KMS-11 (cell line): ENCODE results near the gene OCSTAMP.

Experiments used
- H2AFZ ChIP-seq: fragments of 200-600 bp; sonication (generic); 2 replicates; pipeline ENCODE4 v1.6.1; 2016; ENCODE audit warnings: antibody characterized with exemption, mixed run types, low read depth
- H3K27ac ChIP-seq: fragments of 200-600 bp; sonication (generic); 2 replicates; pipeline ENCODE4 v1.6.1; 2016; ENCODE audit warnings: mild to moderate bottlenecking, mixed run types
- H3K27me3 ChIP-seq: fragments of 200-600 bp; sonication (generic); 2 replicates; pipeline ENCODE4 v1.6.1; 2017; ENCODE audit warnings: mild to moderate bottlenecking, low read depth, mixed run types, moderate library complexity; ENCODE audit not compliant: insufficient read depth
- H3K36me3 ChIP-seq: fragments of 200-600 bp; sonication (generic); 2 replicates; pipeline ENCODE4 v1.6.1; 2017; ENCODE audit warnings: mild to moderate bottlenecking, mixed run types; ENCODE audit not compliant: insufficient read depth
- H3K4me1 ChIP-seq: fragments of 200-600 bp; sonication (generic); 2 replicates; pipeline ENCODE4 v1.6.1; 2016; ENCODE audit warnings: mild to moderate bottlenecking, low read depth, mixed run types; ENCODE audit not compliant: poor library complexity, severe bottlenecking
- H3K4me2 ChIP-seq: fragments of 200-600 bp; sonication (generic); 2 replicates; pipeline ENCODE4 v1.7.0; 2016; ENCODE audit warnings: mild to moderate bottlenecking, mixed run types
- H3K4me3 ChIP-seq: fragments of 200-600 bp; sonication (generic); IDR thresholded peaks from 2 replicates; pipeline ENCODE4 v1.6.1; 2017; ENCODE audit warnings: low read depth, low read length, mixed read lengths; ENCODE audit not compliant: insufficient read depth
- H3K79me2 ChIP-seq: fragments of 200-600 bp; sonication (generic); 2 replicates; pipeline ENCODE4 v1.6.1; 2016; ENCODE audit warnings: low read depth, mixed run types; ENCODE audit not compliant: insufficient read depth
- H3K9ac ChIP-seq: fragments of 200-600 bp; sonication (generic); 2 replicates; pipeline ENCODE4 v1.6.1; 2016; ENCODE audit warnings: mild to moderate bottlenecking, mixed run types
- H4K20me1 ChIP-seq: fragments of 200-600 bp; sonication (generic); 2 replicates; pipeline ENCODE4 v1.6.1; 2016; ENCODE audit warnings: mild to moderate bottlenecking, mixed run types; ENCODE audit not compliant: insufficient read depth
- CTCF ChIP-seq: fragments of 200-600 bp; sonication (generic); conservative IDR thresholded peaks from 2 replicates; pipeline ENCODE4 v1.6.1; 2017; ENCODE audit warnings: low read depth, mild to moderate bottlenecking, antibody characterized with exemption, low read length, moderate library complexity, mixed read lengths

Gene OCSTAMP

GRCh38 chr20:46575937-46576461 is 25.5 kb upstream of the OCSTAMP start:
- Histone ChIP-seq H2AFZ (no peak overlapping the region), H3K4me3 (no peak overlapping the region), H4K20me1 (no peaks in the 10 kb centered on the region), H3K9ac (no peak overlapping the region), H3K79me2 (no peaks in the 10 kb centered on the region), H3K4me1 (no peaks in the 10 kb centered on the region), H3K27me3 (no peaks in the 10 kb centered on the region), H3K4me2 (no peak overlapping the region), H3K36me3 (no peaks in the 10 kb centered on the region), H3K27ac (no peak overlapping the region)
- no peak for TF ChIP-seq CTCF

DNA sequence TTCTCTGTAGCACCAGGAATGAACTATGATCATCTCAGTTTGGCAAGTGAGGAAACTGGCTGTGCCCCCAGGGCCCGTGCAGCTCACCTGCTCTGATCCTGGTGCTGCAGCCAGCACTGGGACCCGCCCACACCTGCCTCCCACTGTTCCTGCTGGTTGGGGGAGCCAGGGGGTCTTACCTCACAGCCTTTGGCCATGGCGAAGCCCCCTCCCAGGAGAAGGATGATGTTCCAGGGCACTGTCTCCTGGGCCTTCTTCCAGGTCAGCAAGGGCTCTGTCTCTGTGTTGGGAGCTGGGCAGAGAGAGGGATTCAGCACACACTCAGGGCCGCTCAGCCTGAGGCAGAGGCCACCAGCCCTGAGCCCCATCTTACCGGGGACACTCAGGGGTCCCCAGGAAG is 24.9 kb upstream of the OCSTAMP start:
- Histone ChIP-seq H3K4me2 (no peak overlapping the region), H3K27ac (no peak overlapping the region), H3K9ac (no peak overlapping the region), H3K27me3 (no peaks in the 10 kb centered on the region), H3K79me2 (no peaks in the 10 kb centered on the region), H3K4me3 (no peak overlapping the region), H3K36me3 (no peaks in the 10 kb centered on the region), H2AFZ (no peak overlapping the region), H4K20me1 (no peaks in the 10 kb centered on the region), H3K4me1 (no peaks in the 10 kb centered on the region)
- no peak for TF ChIP-seq CTCF

DNA sequence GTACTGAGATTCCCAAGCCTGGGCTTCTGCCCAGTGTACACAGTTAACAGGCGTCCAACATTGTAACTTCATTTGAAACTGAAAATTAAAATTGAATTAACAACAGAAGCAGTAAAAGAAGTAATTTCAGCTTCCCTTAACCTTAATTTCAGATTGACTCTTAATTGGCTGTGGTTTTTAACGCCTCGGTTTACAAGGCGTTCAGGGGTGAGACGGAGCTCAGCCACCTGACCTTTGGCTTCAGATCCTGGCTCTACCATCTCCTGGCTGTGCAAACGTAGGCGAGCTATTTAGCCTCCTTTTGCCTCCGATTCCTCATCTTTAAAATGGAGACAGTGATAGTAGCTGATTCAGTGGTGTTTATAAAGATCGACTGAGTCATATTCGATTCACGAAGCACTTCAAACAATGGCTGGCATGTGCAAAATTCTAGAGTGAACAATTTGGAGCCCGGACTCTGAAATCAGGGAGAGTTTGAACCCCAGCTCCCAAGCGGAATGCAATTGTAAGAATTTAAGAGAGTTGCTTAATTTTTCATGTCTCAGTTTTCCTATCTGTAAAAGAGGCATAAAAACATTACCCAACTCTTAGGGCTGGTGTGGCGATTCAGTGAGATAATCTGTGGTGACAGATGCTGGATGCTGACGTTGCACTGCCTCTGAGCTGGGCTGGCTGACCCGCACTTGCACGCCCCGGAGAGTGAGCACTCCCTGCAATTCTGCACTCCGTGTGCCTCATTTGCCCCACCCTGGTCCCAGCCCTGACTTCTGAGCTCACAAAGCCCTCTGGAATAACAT is 23.5 kb upstream of the OCSTAMP start:
- Histone ChIP-seq H3K4me3 (no peak overlapping the region), H3K4me1 (no peaks in the 10 kb centered on the region), H3K9ac (no peak overlapping the region), H3K79me2 (no peaks in the 10 kb centered on the region), H3K27me3 (no peaks in the 10 kb centered on the region), H2AFZ (no peak overlapping the region), H4K20me1 (no peaks in the 10 kb centered on the region), H3K27ac (no peak overlapping the region), H3K36me3 (no peaks in the 10 kb centered on the region), H3K4me2 (no peak overlapping the region)
- no peak for TF ChIP-seq CTCF

DNA sequence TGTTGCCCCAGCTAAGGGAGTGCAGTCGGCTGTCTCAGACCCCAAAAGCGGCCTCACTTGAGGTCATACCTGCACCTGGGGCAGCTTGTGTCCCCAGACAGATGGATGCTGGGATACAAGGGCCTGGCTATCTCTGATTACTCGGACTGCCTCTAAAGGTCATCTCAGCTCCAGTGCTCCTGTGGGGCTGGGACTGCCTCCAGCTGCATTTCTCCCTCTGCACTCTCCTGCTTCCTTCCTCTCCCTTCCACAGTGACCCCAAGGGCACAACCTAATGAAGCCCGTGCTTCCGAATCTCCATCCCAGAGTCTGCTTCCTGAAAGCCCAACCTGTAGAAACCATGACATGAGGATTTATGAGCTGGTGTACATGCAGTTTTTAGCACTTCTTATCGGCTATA is 22.8 kb upstream of the OCSTAMP start:
- Histone ChIP-seq H3K27ac (no peak overlapping the region), H3K4me1 (no peaks in the 10 kb centered on the region), H4K20me1 (no peaks in the 10 kb centered on the region), H3K36me3 (no peaks in the 10 kb centered on the region), H3K4me2 (no peak overlapping the region), H3K9ac (no peak overlapping the region), H3K4me3 (no peak overlapping the region), H3K27me3 (no peaks in the 10 kb centered on the region), H3K79me2 (no peaks in the 10 kb centered on the region), H2AFZ (no peak overlapping the region)
- TF ChIP-seq CTCF, result no peak
